Subcutaneous abdominal adipose tissue (tissue), 5 donors: ENCODE results near the gene PTPRD.

Source experiments
- H3K27ac ChIP-seq: one replicate; pipeline ENCODE4 v1.7.0; 2013; ENCODE audit warnings: low read depth, mild to moderate bottlenecking, inconsistent platforms, low read length, moderate library complexity
- H3K27me3 ChIP-seq, 5 donors: one replicate each; pipeline ENCODE4 v1.7.0; 2013; ENCODE audit warnings: low read length in 5 of 5, inconsistent platforms in 1 of 5; ENCODE audit not compliant: control insufficient read depth in 5 of 5, insufficient read depth in 4 of 5
- H3K36me3 ChIP-seq, 5 donors: one replicate each; pipeline ENCODE4 v1.7.0; 2013; ENCODE audit warnings: low read length in 5 of 5; ENCODE audit not compliant: control insufficient read depth in 5 of 5, insufficient read depth in 5 of 5
- H3K4me1 ChIP-seq, 5 donors: one replicate each; pipeline ENCODE4 v1.7.0; 2013; ENCODE audit warnings: low read length in 5 of 5, mild to moderate bottlenecking in 3 of 5, moderate library complexity in 1 of 5; ENCODE audit not compliant: control insufficient read depth in 5 of 5, insufficient read depth in 5 of 5
- H3K4me3 ChIP-seq, 5 donors: one replicate each; pipeline ENCODE4 v1.7.0; 2013; ENCODE audit warnings: low read length in 5 of 5, low read depth in 1 of 5
- H3K9ac ChIP-seq, 5 donors: one replicate each; pipeline ENCODE4 v1.7.0; 2013; ENCODE audit warnings: low read length in 5 of 5, mild to moderate bottlenecking in 4 of 5, moderate library complexity in 3 of 5
- H3K9me3 ChIP-seq, 5 donors: one replicate each; pipeline ENCODE4 v1.7.0; 2013; ENCODE audit warnings: low read length in 5 of 5; ENCODE audit not compliant: control insufficient read depth in 5 of 5
- donor health status: healthy.
- donor health status: healthy.
- donor health status: healthy.
- donor health status: healthy.
- donor health status: healthy.

The PTPRD gene

GRCh38 chr9:9973062-9973461 lies 639.7 kb downstream of the PTPRD start:
- Histone ChIP-seq H3K27ac (no peak overlapping the region), H3K9ac (no peak overlapping the region), H3K36me3 (no peaks in the 10 kb centered on the region), H3K27me3 (no peaks in the 10 kb centered on the region), H3K4me3 (no peak overlapping the region), H3K4me1 (no peaks in the 10 kb centered on the region), H3K9me3 (no peaks in the 10 kb centered on the region)

DNA sequence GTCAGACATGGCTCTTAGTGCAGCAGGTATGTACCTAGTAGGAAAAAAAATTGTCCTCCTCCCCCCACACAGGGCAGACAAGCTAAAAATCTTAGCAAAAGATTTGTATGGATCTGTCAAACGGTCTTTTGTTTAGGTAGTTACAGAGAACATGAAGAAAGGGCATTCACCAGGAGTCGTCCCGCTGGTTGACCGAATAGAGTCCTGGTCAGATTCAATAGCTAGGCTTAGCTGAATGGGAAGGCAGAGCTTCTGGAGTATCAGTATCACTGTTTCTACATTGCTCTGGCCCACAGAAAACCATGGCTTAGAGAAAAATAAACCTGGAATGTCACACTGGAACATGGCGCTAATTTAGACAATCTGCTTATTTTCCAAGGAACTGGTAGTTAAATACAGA lies 642.3 kb downstream of the PTPRD start:
- Histone ChIP-seq H3K36me3 (no peaks in the 10 kb centered on the region), H3K9me3 (no peaks in the 10 kb centered on the region), H3K4me1 (no peaks in the 10 kb centered on the region), H3K9ac (no peak overlapping the region), H3K4me3 (no peak overlapping the region), H3K27ac (no peak overlapping the region), H3K27me3 (no peaks in the 10 kb centered on the region)

DNA sequence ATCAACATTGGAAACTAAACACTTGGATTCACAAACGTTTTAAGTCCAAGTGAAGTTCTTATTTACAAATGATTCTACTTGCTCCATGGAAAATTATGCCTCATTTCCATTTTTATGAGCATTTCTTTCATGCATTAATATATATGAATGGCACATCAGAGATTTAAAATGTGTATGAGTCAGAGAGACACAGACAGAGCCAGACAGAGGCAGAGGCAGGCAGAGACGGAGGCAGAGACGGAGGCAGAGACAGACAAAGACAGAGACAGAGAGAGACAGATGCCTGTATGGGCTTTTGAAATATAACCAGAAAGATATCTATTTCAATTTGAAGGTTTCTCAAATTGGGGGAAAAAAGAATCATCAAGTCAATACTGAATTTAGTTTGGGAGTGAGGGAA lies 649.0 kb downstream of the PTPRD start:
- H3K27me3 ChIP-seq = no peaks in the 10 kb centered on the region
- H3K36me3 ChIP-seq = no peaks in the 10 kb centered on the region
- no peak overlapping the region for H3K4me3 ChIP-seq
- H3K9me3 ChIP-seq = no peaks in the 10 kb centered on the region
- H3K9ac ChIP-seq = no peak overlapping the region
- no peaks in the 10 kb centered on the region for H3K4me1 ChIP-seq
- no peak overlapping the region for H3K27ac ChIP-seq

DNA sequence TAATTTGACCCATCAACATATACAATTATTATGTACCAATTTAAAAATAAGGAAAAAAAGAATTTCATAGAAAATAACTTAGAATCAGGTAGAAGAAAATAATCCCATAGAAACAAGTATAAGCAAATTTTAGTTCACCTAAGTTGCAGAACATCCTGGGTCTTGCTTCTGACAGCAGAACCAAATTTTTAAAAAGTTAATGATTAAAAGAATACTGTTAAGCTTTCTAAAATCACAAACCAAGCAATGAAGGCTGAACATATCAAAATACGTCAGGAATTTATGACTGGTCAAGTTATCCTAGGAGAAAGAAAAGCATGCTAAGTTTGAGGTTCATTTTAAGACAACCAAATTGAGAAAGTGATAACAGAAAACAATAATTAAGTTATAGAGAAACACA lies 650.9 kb downstream of the PTPRD start:
- no peaks in the 10 kb centered on the region for H3K36me3 ChIP-seq
- no peak overlapping the region for H3K27ac ChIP-seq
- H3K4me1 ChIP-seq = no peaks in the 10 kb centered on the region
- H3K9ac ChIP-seq = no peak overlapping the region
- H3K9me3 ChIP-seq = no peaks in the 10 kb centered on the region
- no peaks in the 10 kb centered on the region for H3K27me3 ChIP-seq
- no peak overlapping the region for H3K4me3 ChIP-seq

DNA sequence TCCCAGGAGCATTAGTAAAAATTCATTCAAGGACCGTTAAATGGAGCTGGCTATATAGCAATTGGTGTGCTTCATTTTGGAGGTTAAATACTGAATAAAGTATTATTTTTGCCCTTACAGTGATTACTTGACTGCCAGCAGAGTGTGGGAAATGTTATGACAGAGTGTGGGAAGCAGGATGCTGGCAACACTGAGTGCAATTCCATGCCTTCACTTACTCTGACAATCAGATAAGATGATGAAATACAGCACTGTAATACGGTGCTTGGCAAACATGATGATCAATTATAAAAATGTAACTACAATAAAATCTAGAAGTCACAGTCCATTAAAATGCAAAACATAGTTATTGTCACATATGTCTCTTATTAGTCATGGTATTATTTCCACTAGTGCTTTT lies 651.3 kb downstream of the PTPRD start:
- Histone ChIP-seq H3K27me3 (no peaks in the 10 kb centered on the region), H3K4me3 (no peak overlapping the region), H3K27ac (no peak overlapping the region), H3K9me3 (no peaks in the 10 kb centered on the region), H3K9ac (no peak overlapping the region), H3K36me3 (no peaks in the 10 kb centered on the region), H3K4me1 (no peaks in the 10 kb centered on the region)

GRCh38 chr9:9951556-9952160 lies 661.1 kb downstream of the PTPRD start:
- no peaks in the 10 kb centered on the region for H3K9me3 ChIP-seq
- H3K36me3 ChIP-seq = no peaks in the 10 kb centered on the region
- no peak overlapping the region for H3K9ac ChIP-seq
- H3K4me3 ChIP-seq = no peak overlapping the region
- no peak overlapping the region for H3K27ac ChIP-seq
- no peaks in the 10 kb centered on the region for H3K27me3 ChIP-seq
- H3K4me1 ChIP-seq = no peaks in the 10 kb centered on the region

DNA sequence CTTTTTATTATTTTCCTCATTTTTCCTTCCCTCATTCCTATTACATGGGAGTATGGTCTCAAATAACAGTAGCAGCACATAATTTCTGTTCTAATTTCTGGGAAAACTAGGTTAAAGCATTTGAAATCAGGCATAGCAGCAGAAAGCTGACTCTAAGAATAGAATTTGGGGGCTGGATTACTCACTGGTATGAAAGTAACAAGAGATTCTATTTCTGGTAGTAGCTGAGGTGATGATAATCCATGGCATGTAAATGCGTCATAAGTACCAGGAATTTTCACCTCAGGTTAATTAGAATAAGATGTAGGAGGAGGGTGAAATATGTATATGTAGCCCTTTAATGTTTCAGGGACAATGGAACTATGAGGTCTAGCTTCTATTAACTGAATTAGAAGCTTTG lies 662.0 kb downstream of the PTPRD start:
- Histone ChIP-seq H3K27ac (no peak overlapping the region), H3K9me3 (no peaks in the 10 kb centered on the region), H3K4me3 (no peak overlapping the region), H3K9ac (no peak overlapping the region), H3K36me3 (no peaks in the 10 kb centered on the region), H3K4me1 (no peaks in the 10 kb centered on the region), H3K27me3 (no peaks in the 10 kb centered on the region)

- Histone ChIP-seq H3K4me3 (no peak overlapping the region), H3K9me3 (no peaks in the 10 kb centered on the region), H3K4me1 (no peaks in the 10 kb centered on the region), H3K36me3 (no peaks in the 10 kb centered on the region), H3K9ac (no peak overlapping the region), H3K27ac (no peak overlapping the region), H3K27me3 (no peaks in the 10 kb centered on the region)
Observed at GRCh38 chr9:9949978-9950377, 662.8 kb downstream of the PTPRD start.

- Histone ChIP-seq H3K4me3 (no peak overlapping the region), H3K4me1 (no peaks in the 10 kb centered on the region), H3K9me3 (no peaks in the 10 kb centered on the region), H3K9ac (no peak overlapping the region), H3K27ac (no peak overlapping the region), H3K36me3 (no peaks in the 10 kb centered on the region), H3K27me3 (no peaks in the 10 kb centered on the region)
Observed at GRCh38 chr9:9949368-9949767, 663.4 kb downstream of the PTPRD start.

DNA sequence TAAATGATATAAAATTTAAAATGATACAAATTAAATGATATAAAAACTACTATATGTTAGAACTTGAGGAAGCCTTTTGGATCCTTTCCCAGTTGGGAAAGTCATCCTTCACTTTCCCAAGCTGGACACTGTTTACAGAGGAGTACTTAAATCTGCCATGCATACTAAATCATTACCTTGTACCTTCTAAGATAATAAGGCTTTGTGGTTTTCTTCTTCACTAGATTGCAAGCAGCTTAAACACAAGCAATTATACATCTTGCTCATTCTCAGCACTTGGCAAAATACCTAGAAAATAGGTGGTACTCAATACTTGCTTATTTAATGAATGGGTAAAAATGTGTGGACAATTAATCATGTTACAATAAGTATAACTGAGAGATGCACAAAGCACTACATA lies 666.8 kb downstream of the PTPRD start:
- Histone ChIP-seq H3K4me1 (no peaks in the 10 kb centered on the region), H3K9ac (no peak overlapping the region), H3K27me3 (no peaks in the 10 kb centered on the region), H3K4me3 (no peak overlapping the region), H3K36me3 (no peaks in the 10 kb centered on the region), H3K27ac (no peak overlapping the region), H3K9me3 (no peaks in the 10 kb centered on the region)
